ENCODE data around the gene ZMIZ1. TPM values are rescaled to one million over a fixed set of nuclear protein-coding genes. Genes with fewer than 3 reads are reported as not detected.
"Not testable (repeated sequence)": the region's sequence is repeated elsewhere in the genome, so short reads cannot be mapped to it uniquely, and the experiment has no call there.

Gene ZMIZ1
- total and polyA plus RNA-seq, 12 donors = 6.6 to 113 (median 55.1) TPM

DNA sequence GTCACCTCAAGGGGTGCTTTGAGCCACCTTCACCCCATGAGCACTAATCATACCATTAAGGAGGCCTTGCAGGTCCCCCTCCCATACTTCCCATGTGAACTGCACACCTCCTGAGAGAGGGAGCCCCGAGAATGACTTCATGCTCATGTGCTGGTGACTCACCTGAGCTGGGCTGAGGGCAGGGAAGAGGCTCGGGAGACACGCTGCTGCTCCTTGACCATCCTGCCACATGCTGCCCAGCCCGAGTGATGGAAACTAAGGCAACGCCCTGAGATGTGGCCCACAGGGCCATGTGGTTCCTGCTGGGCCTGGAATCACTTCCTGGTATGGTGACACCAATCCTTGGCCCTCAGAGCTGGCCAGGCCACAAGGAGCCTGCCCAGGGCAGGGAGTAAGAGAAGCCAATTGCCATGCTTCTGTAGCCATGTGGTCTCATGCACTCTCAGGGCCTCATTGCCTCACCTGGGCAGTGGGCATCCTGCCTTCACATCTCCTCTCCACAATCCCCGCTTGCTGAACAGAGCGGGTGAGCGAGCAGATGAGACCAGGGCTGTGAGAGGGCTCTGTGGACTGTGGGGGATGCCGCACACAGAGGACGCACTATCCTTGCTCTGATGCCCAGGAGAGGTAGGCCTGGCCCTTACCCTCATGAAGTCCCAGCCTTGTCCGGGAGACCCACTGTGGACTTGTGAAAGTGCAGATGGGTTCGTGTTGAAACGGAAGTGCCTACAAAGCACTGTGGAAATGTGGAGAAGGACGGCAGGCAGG is 260.2 kb downstream of the ZMIZ1 start:
- DNase-seq = peak in 1 of 7 donors; percentile 49
- Histone ChIP-seq H3K27ac (no peak overlapping the region), H3K36me3 (replicated peaks in 1 of 2) (no peaks in the 10 kb centered on the region), H3K4me1 (replicated peaks in 1 of 2) (no peaks in the 10 kb centered on the region), H3K27me3 (no peaks in the 10 kb centered on the region), H3K4me3 (no peak overlapping the region), H3K9me3 (replicated peaks in 1 of 3) (no peaks in the 10 kb centered on the region)
- intact Hi-C loops (cut with DNase I) = no loop called here
- WGBS, 4 donors = 78 to 93% (median 86%) methylated on average over 9 to 14 of the region's 14 CpGs
- no peak for TF ChIP-seq POLR2A (IDR thresholded peaks at IDR 0.05)
- TF ChIP-seq, protein P1, sequence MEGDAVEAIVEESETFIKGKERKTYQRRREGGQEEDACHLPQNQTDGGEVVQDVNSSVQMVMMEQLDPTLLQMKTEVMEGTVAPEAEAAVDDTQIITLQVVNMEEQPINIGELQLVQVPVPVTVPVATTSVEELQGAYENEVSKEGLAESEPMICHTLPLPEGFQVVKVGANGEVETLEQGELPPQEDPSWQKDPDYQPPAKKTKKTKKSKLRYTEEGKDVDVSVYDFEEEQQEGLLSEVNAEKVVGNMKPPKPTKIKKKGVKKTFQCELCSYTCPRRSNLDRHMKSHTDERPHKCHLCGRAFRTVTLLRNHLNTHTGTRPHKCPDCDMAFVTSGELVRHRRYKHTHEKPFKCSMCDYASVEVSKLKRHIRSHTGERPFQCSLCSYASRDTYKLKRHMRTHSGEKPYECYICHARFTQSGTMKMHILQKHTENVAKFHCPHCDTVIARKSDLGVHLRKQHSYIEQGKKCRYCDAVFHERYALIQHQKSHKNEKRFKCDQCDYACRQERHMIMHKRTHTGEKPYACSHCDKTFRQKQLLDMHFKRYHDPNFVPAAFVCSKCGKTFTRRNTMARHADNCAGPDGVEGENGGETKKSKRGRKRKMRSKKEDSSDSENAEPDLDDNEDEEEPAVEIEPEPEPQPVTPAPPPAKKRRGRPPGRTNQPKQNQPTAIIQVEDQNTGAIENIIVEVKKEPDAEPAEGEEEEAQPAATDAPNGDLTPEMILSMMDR (IDR thresholded peaks at IDR 0.05) = no peak

DNA sequence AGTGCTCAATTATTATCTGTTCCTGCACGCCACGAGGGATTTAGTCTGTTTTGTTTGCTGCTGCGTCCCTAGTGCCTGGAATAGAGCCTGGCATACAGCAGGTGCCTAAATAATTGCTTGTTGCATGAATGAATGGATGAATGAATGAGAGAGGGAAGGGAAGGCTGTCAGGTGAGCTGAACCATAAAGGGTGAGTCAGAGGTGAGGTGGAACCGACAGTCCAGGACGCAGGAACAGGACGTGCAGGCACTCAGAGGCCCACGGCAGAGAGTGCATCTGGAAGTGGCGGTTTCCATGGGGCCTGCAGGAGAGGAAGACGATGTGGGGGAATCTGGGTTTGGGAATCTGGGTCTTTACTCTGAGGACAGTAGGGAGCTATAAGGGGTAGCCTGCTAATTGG is 260.8 kb downstream of the ZMIZ1 start:
- H3K27ac ChIP-seq = no peak overlapping the region
- WGBS, 4 donors = 91 to 94% (median 92%) methylated on average over 9 of the region's 9 CpGs
- no peak overlapping the region for H3K4me3 ChIP-seq
- no peak for DNase-seq
- H3K4me1 ChIP-seq (replicated peaks in 1 of 2) = no peaks in the 10 kb centered on the region
- no peaks in the 10 kb centered on the region for H3K36me3 ChIP-seq (replicated peaks in 1 of 2)
- intact Hi-C loops (cut with DNase I) = no loop called here
- H3K27me3 ChIP-seq = no peaks in the 10 kb centered on the region
- TF ChIP-seq, protein P1 (IDR thresholded peaks at IDR 0.05) = no peak
- no peak for TF ChIP-seq POLR2A (IDR thresholded peaks at IDR 0.05)
- H3K9me3 ChIP-seq (replicated peaks in 1 of 3) = no peaks in the 10 kb centered on the region

DNA sequence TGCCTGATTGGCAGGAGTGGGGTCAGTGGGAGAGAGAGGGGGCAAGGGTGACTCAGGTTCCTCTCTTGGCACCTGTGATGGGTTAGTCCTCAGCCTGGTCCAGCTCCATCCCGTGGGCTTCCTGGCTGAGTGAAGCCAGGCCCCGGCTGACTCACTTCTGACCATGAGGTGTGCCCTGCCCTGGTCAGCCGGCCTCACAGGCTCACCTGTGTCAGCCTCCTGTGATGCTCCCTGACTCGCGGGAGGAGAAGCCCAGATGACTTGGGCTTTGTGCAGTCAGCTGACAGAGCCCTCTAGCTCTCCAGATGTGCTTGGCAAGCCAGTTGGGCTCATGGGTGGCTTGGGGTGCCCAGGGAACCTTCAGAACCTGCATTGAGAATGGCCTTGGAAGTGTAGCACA is 262.5 kb downstream of the ZMIZ1 start:
- H3K27ac ChIP-seq = peak overlapping the region in 1 of 5 donors; percentile 51
- no peaks in the 10 kb centered on the region for H3K9me3 ChIP-seq (replicated peaks in 1 of 3)
- no peak overlapping the region for H3K4me3 ChIP-seq
- H3K27me3 ChIP-seq = no peaks in the 10 kb centered on the region
- H3K4me1 ChIP-seq (replicated peaks in 1 of 2) = peaks cover 0 to 15% of the 10 kb centered on the region in 2 donors
- intact Hi-C loops (cut with DNase I) = no loop called here
- 79 to 91% (median 87%) methylated on average over 5 of the region's 5 CpGs; no CpG with 5 or more reads in 1 of the 4 donors for WGBS, 4 donors
- TF ChIP-seq, protein P1 (IDR thresholded peaks at IDR 0.05) = no peak
- H3K36me3 ChIP-seq (replicated peaks in 1 of 2) = no peaks in the 10 kb centered on the region
- no peak for DNase-seq

DNA sequence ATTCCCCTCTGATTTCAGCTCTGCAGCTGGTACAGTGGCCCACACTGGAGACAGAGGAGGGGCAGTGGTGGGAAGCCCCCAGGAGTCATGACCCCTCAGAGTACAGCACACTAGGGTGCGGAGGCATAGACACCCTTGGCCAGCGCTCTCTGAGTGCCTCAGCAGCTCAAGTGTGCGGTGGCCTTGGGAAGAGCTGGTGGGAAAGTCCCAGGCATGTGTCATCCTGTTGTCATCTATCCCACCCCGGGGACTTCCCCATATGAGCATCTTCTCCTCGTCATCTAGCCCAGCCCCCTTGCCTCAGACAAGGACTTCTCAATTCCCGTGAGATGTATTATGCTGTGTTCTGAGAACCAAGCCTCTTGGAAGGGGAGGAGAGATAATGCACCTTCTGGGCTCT is 262.9 kb downstream of the ZMIZ1 start:
- DNase-seq = peak; percentile 67 to 92 (median 81)
- H3K27ac ChIP-seq = peak overlapping the region in 1 of 5 donors; percentile 59
- intact Hi-C loops (cut with DNase I) = no loop called here
- no peaks in the 10 kb centered on the region for H3K27me3 ChIP-seq
- no peaks in the 10 kb centered on the region for H3K36me3 ChIP-seq (replicated peaks in 1 of 2)
- WGBS, 4 donors = 24 to 35% (median 25%) methylated on average over 4 to 6 of the region's 6 CpGs
- no peaks in the 10 kb centered on the region for H3K9me3 ChIP-seq (replicated peaks in 1 of 3)
- H3K4me1 ChIP-seq (replicated peaks in 1 of 2) = peaks cover 0 to 17% of the 10 kb centered on the region in 2 donors
- TF ChIP-seq, protein P1 (IDR thresholded peaks at IDR 0.05) = no peak
- no peak for TF ChIP-seq POLR2A (IDR thresholded peaks at IDR 0.05)
- H3K4me3 ChIP-seq = no peak overlapping the region

DNA sequence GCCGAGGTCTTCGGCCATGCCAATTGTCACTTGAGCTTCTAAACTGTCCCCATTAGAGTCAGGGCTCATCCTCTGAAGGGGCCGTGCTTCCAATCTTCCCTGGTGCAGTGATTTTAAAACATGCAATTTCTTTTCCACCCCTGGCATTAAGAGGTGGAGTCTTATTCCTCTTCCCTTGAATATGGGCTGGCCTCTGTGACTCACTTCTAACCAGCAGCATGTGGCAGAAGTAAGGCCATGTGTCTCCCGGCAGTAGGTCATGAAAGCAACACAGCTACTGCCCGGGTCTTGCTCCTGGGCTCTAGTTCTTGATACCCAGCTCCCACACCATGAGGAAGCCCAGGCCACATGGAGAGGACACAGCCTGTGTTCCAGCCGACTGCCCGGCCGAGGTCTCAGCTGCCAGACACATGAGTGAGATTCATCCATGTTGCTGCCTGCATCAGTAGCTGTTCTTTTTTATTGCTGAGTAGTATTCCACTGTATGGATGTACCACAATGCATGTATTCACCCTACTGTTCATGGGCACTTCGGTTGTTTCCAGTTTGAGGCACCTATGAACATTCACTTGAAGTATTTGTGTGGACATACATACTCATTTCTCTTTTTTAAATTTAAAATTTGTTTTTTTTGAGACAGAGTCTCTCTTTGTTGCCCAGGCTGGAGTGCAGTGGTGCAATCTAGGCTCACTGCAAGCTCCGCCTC is 264.0 kb downstream of the ZMIZ1 start:
- whole genome bisulfite sequencing, 4 donors = 94 to 100% (median 95%) methylated on average over 2 to 5 of the region's 10 CpGs
- H3K4me3 ChIP-seq; H3K36me3 ChIP-seq (replicated peaks in 1 of 2); H3K27me3 ChIP-seq; H3K27ac ChIP-seq; intact Hi-C loops (cut with DNase I); H3K9me3 ChIP-seq (replicated peaks in 1 of 3); DNase-seq: not testable (repeated sequence)
- H3K4me1 ChIP-seq (replicated peaks in 1 of 2) = peaks cover 0 to 17% of the 10 kb centered on the region in 2 donors

All from adrenal gland (tissue), 12 donors.